Measurements from ENCODE around the gene TMEM135.

- TF ChIP-seq CTCF (IDR thresholded peaks at IDR 0.05) (no peak), GABPA (IDR thresholded peaks at IDR 0.05; ENCODE audit: low read depth) (no peak), POLR2AphosphoS5 (IDR thresholded peaks at IDR 0.05; ENCODE audit: low read depth, low read length) (no peak), FOXM1 (IDR thresholded peaks at IDR 0.05; ENCODE audit: low read depth) (no peak), EP300 (IDR thresholded peaks at IDR 0.05; ENCODE audit: borderline replicate concordance in 1 of 2, low read depth in 1 of 2, low read length in 1 of 2) (no peak), MEF2A (IDR thresholded peaks at IDR 0.05; ENCODE audit: borderline replicate concordance, low read depth) (no peak), REST (IDR thresholded peaks at IDR 0.05; ENCODE audit: low read depth, low read length) (no peak), JUND (IDR thresholded peaks at IDR 0.05) (no peak), MXI1 (IDR thresholded peaks at IDR 0.05; ENCODE audit: low read depth, low read length) (no peak), IRF3 (IDR thresholded peaks at IDR 0.05; ENCODE audit: low read depth, low read length) (no peak), TCF12 (IDR thresholded peaks at IDR 0.05) (no peak)
These were observed 18.4 kb downstream of the TMEM135 start for GRCh38 chr11:87056091-87056490.

All from SK-N-SH (cell line).